Ureter (tissue), 1 donor: ENCODE measurements around the gene HEXB. TPM values are rescaled to one million over a fixed set of nuclear protein-coding genes. Genes with fewer than 3 reads are reported as not detected.
"Not testable (repeated sequence)": the region's sequence is repeated elsewhere in the genome, so short reads cannot be mapped to it uniquely, and the experiment has no call there.

Source experiments
- DNase-seq: peaks from one replicate; pipeline ENCODE4 v3.0.0-alpha.2; 2020; ENCODE audit warnings: low spot score
- total RNA-seq: library from RNA; stranded (reverse); gene quantifications from one replicate; pipeline ENCODE4 v1.2.4, GENCODE V29; 2023
- donor health status: DM: yes; HTN: yes; CAD: no.

The HEXB gene
- total RNA-seq, 1 donor from 2014 or later = 101 TPM

GRCh38 chr5:74659172-74659571 is 25.9 kb upstream of the HEXB start:
- no peak for DNase-seq

- DNase-seq = no peak
Measured at GRCh38 chr5:74660140-74660539, 24.9 kb upstream of the HEXB start.

DNA sequence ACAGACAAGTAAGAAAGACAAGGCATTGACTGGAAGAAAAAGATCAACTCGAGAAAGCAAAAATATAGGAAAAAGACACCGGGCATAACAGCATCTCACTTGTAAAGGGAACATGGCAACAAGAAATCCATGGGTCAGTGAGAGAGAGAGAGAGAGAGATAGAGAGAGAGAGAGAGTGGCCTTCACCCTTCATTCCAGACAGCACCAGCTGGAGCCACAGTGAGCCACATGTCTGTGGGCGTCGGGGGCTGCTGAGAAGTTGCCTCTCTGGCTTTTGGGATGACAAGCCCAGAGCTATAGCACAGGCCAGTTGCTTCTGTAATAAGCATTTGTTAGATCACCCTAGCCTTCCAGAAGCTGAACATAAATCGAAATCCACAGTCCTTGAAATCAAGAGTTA is 24.2 kb upstream of the HEXB start:
- no peak for DNase-seq

DNA sequence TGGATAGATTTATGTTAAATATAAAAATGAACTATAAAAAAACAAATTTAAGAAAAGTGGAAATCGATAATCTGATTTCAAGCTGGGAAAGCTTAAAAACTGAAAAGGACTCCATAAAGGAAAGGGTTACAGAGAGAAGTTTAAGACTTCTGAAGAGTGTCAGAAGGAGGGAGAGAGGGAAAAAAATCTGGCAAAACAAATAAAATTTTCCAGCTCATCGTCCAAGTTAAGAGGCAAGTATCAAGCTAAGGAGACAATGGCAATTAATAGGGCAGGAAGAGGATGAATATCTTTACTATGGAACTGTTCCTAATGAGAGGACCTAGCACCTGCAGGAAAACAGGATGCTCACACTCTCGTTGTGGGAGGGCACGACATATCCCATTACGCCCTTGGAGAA is 20.5 kb upstream of the HEXB start:
- DNase-seq = no peak

DNA sequence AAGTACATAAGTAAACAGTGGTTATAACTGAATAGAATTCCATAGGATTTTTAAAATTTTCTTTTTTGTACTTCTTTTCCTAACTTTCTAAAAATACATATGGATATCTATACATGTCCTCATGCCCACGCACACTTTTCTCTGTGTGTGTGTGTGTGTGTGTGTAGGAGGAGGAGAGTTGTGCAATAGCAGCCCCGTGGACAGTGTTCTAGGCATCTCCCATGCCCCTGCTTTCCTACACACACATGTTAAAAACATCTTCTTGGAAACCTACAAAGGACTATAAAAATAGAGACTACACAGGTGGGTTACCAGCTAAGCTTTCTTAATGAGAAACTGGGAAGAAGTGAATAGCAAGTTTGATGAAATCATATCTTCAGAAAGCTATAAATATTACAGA is 19.8 kb upstream of the HEXB start:
- no peak for DNase-seq

GRCh38 chr5:74665816-74666215 is 19.2 kb upstream of the HEXB start:
- no peak for DNase-seq

- DNase-seq = no peak
Measured at GRCh38 chr5:74667396-74667795, 17.6 kb upstream of the HEXB start.

DNA sequence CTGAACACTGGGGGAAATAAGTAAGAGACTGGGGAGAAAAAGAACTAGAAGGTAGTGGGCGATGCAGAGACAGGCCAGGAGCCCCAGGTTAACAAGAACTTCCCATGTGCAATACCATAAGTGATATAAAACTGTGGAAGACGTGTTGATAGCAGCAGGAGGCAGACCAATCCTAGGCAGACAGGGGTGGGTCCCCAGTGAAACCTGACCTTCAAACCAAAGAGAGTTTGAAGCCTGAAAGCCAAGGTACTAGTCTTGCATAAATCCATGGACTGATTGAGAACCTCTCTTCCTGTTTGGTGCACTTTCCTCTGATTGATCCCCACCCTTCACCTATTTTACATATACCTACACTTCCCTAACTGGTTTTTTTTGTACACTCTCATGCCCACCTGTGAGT is 15.2 kb upstream of the HEXB start:
- DNase-seq = no peak

DNA sequence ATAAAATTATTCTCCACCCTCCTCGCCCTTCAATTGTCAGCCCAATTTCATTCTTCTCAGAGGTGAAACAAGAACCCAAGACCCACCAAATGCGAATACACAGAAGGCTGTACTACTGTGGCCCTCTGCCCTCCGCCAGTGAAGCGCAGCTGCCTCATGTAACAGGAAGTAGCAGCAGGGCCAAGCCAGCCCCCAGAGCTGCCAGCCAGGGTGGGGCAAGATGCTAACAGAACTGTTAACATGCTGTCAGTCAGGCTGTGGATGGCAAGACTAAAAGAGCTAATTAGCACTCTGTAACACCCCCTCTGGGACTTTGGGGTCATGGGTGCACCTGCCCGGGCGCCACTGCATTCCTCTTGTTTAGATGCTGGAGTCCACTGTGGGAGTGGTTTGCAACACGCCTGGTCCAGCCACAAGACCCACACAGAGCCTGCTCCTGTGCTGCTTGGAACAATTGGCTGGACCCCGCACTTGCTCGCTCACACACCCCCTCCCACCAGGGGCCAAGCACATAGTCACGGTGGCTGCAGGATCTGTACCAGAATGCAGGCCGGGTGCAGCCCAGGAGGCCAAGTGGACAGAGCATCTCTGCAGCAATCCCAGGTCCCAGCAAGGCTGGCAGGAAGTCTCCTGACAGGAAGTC is 14.5 kb upstream of the HEXB start:
- no peak for DNase-seq

- no peak for DNase-seq
Measured at GRCh38 chr5:74672215-74672877, 12.7 kb upstream of the HEXB start.

DNA sequence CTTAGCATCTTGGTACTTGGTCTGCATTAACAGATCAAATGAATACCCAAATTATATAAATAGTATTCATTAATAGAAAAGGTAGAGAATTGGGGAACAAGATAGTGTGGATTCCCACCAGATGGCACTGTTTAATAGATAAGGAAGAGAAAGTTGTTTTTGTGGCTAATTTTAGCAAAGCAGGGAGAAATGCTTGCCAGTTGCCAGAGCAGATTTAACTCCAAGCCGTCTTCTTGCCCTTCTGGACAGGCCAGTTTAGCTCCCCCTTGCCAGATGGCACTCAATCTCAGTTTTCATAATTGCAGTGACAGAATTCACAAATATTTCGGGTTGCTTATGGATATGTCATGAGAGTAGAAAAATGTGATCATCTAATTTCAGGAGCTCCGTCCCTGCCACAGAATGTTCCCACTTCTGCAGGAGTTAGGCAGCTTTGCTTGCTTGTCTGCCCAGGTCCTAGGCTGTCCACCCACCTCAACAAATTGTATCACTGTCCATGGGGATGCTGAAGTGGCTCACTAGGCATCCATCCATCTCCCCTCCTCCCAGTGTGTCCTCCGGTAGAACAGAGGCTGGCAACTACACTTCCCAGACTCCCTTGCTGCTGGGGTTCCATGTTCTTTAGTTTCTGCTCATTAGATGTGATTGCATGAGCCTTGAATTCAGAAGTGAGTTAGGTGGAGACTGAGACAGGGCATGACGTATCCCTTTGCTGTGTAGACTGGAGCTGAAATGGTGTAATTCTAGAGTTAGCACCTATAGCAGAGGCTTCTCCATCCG is 11.8 kb upstream of the HEXB start:
- no peak for DNase-seq

- DNase-seq = not testable (repeated sequence)
Measured at GRCh38 chr5:74676466-74676865, 8.6 kb upstream of the HEXB start.

DNA sequence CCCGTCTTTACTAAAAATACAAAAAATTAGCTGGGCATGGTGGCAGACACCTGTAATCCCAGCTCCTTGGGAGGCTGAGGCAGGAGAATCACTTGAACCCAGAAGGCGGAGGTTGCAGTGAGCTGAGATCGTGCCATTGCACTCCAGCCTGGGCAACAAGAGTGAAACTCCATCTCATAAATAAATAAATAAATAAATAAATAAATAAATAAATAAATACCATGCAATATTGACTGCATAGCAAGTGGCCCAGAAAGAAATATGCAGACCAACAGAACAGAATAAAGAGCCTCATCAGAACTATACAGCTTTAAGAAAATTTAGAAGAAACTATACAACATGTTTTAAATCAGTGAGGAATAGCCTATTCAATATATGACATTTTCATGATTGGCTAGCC is 6.9 kb upstream of the HEXB start:
- DNase-seq = not testable (repeated sequence)

DNA sequence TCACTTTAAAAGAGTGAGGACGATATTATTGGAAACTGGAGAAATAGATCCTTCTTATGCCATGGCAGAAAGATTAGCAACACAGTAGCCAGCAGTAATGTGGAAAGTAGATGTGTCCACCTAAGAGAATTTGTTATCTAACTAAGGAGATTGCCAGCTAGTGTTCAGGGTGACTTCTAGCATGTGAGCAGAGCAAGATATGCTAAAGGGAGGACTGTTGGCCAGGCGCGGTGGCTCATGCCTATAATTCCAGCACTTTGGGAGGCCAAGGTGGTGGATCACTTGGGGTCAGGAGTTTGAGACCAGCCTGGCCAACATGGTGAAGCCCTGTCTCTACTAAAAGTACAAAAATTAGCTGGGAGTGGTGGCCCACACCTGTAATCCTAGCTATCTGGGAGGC is 5.7 kb upstream of the HEXB start:
- not testable (repeated sequence) for DNase-seq

DNA sequence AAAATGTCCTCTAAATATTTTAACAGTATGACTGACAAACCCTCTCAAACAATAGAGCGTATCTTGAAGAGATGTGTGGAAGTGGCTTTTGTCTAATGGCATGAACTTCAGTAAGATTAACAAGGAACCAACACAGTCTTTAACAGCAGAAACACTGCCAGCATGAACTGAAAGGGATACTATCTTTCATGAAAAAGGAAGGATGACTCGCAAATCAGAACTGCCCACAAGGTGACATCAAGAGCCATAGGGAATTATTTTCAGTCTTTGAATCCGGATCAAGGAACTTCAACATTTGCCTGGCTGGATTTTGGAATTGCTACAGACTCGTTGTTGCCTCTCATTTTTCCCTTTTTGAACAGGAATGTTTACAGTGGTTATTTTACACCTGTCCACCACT is 5.1 kb upstream of the HEXB start:
- no peak for DNase-seq

DNA sequence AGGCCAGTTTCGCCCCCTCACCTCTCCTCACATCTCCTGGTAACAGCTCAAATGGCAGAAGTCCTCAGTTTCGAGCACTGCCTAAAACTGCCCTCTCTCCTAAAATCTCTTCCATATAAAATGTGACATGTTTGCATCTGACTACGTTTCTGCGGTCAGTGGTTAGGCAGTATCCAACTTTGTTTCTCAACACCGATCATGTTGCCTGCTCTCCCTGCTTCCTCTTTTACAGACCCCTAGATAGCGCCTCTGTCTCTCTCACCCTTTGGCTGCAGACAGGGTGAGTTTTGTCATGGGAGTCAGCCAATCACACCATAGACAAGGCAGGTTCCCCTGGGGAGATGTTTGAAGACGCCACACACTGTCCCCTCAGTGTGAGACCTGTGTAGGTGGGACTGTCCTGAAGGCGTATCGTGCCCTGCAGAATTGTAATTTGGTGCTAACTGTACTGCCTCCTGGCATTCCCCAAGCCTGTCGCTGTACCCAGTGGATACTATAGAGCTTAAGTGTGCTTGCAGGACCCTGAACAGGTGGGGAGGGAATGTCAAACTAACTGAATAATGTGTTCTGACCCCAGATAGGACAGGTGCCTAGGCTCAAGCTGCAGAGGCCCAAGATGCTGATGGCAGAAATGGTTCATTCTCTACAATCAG is 1.1 kb downstream of the HEXB start:
- no peak for DNase-seq

DNA sequence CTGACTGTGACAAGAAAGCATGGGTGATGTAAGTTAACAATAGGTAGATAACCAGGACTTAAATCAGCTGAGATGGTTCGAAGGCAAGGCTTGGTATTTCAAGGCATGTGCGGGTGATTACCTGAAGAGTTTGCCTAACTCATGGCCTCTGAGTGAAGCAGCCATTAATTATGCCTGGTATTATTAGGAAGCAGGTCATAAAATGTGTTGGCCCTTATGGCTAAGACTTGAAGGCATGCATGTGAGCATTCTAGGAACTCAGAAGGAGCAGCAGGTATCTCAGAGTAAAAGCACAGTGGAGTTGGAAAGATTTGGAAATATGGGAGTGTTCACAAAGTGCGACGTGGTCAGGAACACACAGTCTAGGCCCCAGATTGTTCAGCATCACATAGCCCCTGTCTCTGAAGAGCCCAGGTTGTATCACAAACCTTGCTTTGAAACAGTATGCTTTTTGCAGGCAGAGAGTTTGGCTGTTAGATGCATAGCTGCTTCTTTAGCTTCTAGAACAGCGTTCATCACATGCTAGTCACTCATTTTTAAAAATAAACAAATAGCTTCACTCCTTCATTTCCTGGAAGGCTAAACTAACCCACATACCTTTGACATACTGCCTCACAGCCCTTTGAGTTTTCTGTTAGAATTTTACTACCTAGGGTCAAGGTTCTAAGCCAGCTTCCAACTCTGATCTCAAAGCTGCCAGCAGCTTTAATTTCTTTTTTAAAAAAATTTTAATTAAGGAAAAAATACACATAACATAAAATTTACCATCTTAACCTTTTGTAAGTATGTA is 2.1 kb downstream of the HEXB start:
- no peak for DNase-seq

- no peak for DNase-seq
Measured at GRCh38 chr5:74693191-74693590, 8.2 kb downstream of the HEXB start.

DNA sequence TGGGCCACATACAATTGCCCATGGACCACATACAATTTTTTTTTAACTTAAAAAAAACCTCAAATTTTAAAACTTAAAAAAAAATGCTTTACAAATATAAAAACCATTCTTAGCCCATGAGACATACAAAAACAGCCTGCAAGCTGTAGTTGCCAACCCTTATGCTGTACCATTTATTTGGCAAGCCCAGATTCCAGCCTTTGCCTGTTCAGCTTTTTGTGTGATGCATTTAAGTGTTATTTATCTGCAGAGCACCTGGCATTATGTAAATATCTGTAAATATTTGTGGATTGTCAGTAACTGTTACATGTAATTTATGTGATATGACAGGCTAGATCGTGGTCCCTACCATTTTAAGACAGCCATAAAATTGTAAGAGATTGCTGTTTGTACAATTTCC is 32.6 kb downstream of the HEXB start:
- no peak for DNase-seq

DNA sequence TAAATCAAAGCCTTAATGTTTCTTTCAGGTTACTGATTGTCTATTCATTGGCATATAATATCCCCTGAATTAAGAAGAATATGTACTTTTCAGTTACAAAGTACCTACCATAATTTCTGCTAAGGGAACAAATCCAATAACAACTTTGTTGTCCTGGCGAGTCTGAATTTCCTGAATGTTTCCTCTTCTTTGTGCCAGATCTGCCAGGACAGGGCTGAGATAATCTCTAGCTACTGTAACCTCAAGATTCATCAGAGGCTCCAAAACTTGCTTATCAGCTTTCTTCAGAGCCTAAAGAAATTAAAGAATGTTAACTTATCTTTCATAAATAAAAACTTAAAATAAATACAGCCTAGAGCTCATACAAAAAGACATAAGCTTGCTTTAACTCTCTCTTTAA is 37.2 kb downstream of the HEXB start:
- DNase-seq = no peak

DNA sequence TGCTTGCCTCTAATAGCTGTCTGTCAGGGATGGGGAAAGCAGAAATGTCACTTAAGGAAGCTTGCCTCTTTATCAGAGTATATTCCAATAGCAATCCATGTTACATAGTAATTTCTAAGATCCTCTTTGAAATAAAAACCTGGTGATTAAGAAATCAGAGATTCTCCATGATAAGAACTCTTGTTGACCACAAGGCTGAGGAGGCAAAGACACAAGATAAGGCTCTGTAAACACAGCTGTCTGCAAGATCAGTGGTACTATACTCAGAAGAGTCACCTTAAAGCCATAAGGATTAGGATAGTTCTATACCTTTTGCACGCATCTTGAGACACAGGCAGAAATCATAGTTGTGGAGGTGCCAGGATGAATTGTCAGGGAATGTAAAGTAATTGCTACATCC is 40.3 kb downstream of the HEXB start:
- no peak for DNase-seq

DNA sequence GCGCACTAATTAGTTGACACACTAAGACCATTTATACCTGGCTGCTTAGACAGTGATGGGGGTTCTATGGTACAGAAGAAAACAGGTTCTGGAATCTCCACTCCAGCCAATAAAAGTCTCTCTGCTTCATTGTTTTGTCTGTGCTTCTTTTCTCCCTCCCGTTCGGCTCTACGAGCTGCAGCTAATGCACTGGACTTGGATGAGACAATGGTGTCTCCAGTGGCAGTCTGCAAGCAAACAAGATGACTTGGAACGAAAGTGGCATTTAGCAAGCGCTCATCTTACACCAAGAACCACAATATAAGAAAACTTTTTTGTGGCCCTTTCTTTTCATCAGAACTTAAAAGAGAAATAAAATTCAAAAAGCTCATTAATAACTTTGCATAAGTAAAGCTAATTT is 51.7 kb downstream of the HEXB start:
- DNase-seq = no peak
